PFSK-1 (cell line): Measurements from ENCODE around the gene SP2.

Experiments used
- FOXP2 ChIP-seq: optimal IDR thresholded peaks from 2 replicates; pipeline ENCODE3; 2011; ENCODE audit warnings: borderline replicate concordance, control low read depth, inconsistent platforms; ENCODE audit not compliant: insufficient read depth; ENCODE audit errors: extremely low read length, extremely low read depth
- POLR2AphosphoS5 ChIP-seq: IDR thresholded peaks from 2 replicates; pipeline ENCODE4 v1.6.1; 2012; ENCODE audit warnings: low read depth, mild to moderate bottlenecking, control low read depth, low read length, moderate library complexity
- SIN3A ChIP-seq: IDR thresholded peaks from 2 replicates; pipeline ENCODE4 v1.6.1; 2012; ENCODE audit warnings: mild to moderate bottlenecking, low read length, moderate library complexity, borderline replicate concordance; ENCODE audit not compliant: insufficient read depth
- TAF1 ChIP-seq: IDR thresholded peaks from 2 replicates; pipeline ENCODE4 v1.6.1; 2012; ENCODE audit warnings: low read length, control low read depth, borderline replicate concordance; ENCODE audit not compliant: insufficient read depth
- TF ChIP-seq, protein P1 (sequence below), 2 experiments: IDR thresholded peaks; 2 replicates each; pipeline versions ENCODE4 v1.6.1 to v1.8.0; 2011 to 2012; ENCODE audit warnings: low read depth in 2 of 2, low read length in 2 of 2, control low read depth in 1 of 2, inconsistent platforms in 1 of 2, mild to moderate bottlenecking in 1 of 2, moderate library complexity in 1 of 2; ENCODE audit not compliant: insufficient read depth in 1 of 2

SP2 gene

DNA sequence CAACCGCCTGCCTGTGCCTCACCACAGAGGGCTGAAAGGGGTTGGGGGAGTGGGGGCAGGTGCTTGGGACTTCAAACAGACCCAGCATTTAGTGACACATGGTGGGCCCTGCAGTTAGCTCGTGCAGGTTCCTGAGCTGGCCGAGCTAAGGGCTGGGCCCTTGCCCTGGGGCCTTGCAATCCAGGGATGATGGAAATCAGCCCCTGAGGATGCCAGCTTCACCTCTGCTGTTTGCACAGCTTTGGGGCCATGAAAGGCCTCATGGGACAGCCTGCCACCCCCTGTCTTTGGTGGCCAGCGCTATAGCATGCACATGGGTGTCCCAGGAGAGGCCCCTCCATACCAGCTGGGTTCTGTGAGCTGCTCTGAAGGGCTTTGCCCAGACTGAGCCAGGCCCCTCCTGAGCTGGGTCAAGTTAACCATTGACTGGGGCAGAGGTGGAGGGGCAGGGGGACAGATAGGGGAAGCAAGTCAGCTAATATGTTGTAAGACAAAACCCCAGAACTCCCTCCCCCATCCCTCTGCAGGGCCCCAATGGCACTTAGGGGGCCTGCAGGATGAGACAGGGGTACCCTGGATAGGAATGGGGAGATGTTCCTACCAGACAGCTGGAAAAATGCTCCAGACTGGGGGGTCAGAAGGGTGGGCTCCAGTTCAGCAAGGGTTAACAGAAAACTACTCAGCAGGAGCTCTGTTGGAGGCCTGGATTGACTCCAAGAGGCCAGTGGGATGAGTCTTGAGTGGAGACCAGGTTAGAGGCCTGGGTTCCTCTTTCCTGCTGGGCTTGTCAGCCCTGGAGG is 61.0 kb downstream of the SP2 start:
- TF ChIP-seq SIN3A, result no peak
- no peak for TF ChIP-seq FOXP2
- TF ChIP-seq, protein P1, sequence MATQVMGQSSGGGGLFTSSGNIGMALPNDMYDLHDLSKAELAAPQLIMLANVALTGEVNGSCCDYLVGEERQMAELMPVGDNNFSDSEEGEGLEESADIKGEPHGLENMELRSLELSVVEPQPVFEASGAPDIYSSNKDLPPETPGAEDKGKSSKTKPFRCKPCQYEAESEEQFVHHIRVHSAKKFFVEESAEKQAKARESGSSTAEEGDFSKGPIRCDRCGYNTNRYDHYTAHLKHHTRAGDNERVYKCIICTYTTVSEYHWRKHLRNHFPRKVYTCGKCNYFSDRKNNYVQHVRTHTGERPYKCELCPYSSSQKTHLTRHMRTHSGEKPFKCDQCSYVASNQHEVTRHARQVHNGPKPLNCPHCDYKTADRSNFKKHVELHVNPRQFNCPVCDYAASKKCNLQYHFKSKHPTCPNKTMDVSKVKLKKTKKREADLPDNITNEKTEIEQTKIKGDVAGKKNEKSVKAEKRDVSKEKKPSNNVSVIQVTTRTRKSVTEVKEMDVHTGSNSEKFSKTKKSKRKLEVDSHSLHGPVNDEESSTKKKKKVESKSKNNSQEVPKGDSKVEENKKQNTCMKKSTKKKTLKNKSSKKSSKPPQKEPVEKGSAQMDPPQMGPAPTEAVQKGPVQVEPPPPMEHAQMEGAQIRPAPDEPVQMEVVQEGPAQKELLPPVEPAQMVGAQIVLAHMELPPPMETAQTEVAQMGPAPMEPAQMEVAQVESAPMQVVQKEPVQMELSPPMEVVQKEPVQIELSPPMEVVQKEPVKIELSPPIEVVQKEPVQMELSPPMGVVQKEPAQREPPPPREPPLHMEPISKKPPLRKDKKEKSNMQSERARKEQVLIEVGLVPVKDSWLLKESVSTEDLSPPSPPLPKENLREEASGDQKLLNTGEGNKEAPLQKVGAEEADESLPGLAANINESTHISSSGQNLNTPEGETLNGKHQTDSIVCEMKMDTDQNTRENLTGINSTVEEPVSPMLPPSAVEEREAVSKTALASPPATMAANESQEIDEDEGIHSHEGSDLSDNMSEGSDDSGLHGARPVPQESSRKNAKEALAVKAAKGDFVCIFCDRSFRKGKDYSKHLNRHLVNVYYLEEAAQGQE (IDR thresholded peaks at IDR 0.05; ENCODE audit: insufficient read depth in 1 of 2, low read depth in 2 of 2, low read length in 2 of 2), result no peak
- no peak for TF ChIP-seq POLR2AphosphoS5
- no peak for TF ChIP-seq TAF1

DNA sequence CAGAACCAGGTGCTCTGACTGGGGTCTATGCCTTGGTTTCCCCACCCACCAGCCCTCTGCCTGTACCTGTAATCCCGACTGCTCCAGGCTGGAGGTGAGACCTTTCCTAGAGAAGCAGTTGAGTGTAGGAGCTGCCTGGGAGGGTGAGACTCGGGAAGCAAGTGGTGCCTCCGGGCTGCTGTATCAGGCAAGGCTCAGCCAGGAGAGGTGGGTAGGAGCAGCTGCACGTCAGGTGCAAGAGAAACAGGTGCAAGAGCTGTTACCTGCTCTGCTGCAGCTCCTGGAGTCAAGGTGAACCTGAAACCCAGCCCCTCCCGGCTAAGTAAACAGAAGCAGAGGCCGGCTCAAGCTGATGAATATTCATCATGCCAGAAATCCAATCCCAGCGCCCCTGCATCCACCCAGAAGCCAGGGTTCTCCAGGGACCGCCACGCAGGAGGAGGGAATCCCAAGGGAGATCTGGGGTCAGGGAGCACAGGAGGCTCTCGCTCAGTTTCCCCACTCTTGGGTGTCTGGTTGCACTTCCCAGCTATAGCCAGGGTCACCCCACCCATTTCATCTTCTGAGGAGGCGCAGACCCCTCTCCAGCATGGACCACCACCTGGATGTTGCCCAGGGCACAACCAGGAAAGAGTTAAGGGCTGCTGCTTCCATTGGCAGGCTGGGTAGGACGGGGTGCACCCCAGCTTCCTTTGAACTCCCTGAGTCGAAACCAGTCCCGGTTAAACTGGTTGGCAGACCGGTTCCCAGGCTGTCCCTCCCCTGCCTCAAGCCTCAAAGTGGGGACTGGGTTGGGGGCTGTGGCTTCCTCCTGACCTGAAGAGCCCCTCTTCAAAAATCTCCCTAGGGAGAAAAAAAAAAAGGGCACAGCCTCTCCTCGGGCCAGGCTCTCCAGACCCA is 61.8 kb downstream of the SP2 start, which contains the start of gene PRR15L:
Gene PRR15L (minus strand): TSS at position 293 of the 900 bp plus-strand sequence. CDS start 4,649 bp downstream, outside the sequence.
- TF ChIP-seq FOXP2 (no peak), SIN3A (no peak), POLR2AphosphoS5 (no peak), TAF1 (no peak)
- TF ChIP-seq, protein P1 (IDR thresholded peaks at IDR 0.05; ENCODE audit: insufficient read depth in 1 of 2, low read depth in 2 of 2, low read length in 2 of 2), result no peak

GRCh38 chr17:47959825-47960655 is 64.0 kb downstream of the SP2 start:
- TF ChIP-seq, protein P1 (IDR thresholded peaks at IDR 0.05; ENCODE audit: insufficient read depth in 1 of 2, low read depth in 2 of 2, low read length in 2 of 2), result no peak
- TF ChIP-seq SIN3A, result no peak

DNA sequence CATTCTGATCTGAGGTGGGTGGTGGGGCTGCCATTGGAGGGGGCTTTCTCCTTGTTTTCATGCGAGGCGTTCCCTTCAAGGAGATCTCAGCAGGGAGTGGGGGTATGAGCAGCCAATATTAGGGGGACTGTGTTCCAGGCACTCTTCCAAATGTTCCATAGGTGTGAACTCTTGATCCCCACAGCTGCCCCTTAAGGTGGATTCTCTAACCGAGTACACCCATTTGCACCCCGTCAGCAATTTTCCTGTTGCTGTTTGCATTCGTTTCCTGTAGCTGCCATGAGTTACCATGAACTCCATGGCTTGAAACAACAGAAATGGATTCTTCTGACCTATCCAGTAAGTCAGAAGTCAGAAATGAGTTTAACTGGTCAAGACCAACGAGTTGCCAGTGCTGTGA is 65.4 kb downstream of the SP2 start:
- no peak for TF ChIP-seq POLR2AphosphoS5
- TF ChIP-seq, protein P1 (IDR thresholded peaks at IDR 0.05; ENCODE audit: insufficient read depth in 1 of 2, low read depth in 2 of 2, low read length in 2 of 2), result no peak
- TF ChIP-seq TAF1, result no peak
- TF ChIP-seq SIN3A, result no peak
- no peak for TF ChIP-seq FOXP2
